Esophagus (tissue), 2 donors: ENCODE data around the gene HCK. TPM values are rescaled to one million over a fixed set of nuclear protein-coding genes. Genes with fewer than 3 reads are reported as not detected.

ENCODE experiments used
- H3K27ac ChIP-seq, 2 donors: one replicate each; pipeline ENCODE4 v1.5.1; 2013; ENCODE audit warnings: low read depth in 2 of 2, mild to moderate bottlenecking in 2 of 2, inconsistent platforms in 1 of 2, low read length in 1 of 2, moderate library complexity in 1 of 2
- H3K27me3 ChIP-seq, 2 donors: one replicate each; pipeline ENCODE4 v1.6.1; 2013; ENCODE audit warnings: low read length in 2 of 2, control low read depth in 1 of 2, mild to moderate bottlenecking in 1 of 2; ENCODE audit not compliant: insufficient read depth in 2 of 2, control insufficient read depth in 1 of 2
- H3K36me3 ChIP-seq, 2 donors: one replicate each; pipeline ENCODE4 v1.6.1; 2013; ENCODE audit warnings: low read length in 1 of 2; ENCODE audit not compliant: control insufficient read depth in 2 of 2, insufficient read depth in 2 of 2
- H3K4me1 ChIP-seq, 2 donors: one replicate each; pipeline ENCODE4 v1.6.1; 2013; ENCODE audit warnings: low read length in 1 of 2; ENCODE audit not compliant: control insufficient read depth in 2 of 2, insufficient read depth in 2 of 2
- H3K4me3 ChIP-seq, 2 donors: one replicate each; pipeline ENCODE4 v1.5.1; 2013; ENCODE audit warnings: low read length in 2 of 2, mild to moderate bottlenecking in 2 of 2, low read depth in 1 of 2, moderate library complexity in 1 of 2
- H3K9me3 ChIP-seq, 2 donors: one replicate each; pipeline ENCODE4 v1.6.1; 2013; ENCODE audit warnings: mild to moderate bottlenecking in 2 of 2, low read depth in 1 of 2, low read length in 1 of 2, moderate library complexity in 1 of 2; ENCODE audit not compliant: control insufficient read depth in 2 of 2, insufficient read depth in 1 of 2
- WGBS, 2 donors: extraction: QIAGEN DNeasy Blood & Tissue Kit; methylation state at CpG; one replicate each; pipeline ENCODE4 v1.1.7; 2013; 5-methylcytosine and 5-hydroxymethylcytosine counted together
- polyA plus RNA-seq, 2 donors: library from polyadenylated mRNA; stranded (reverse); fragments of 200-250 nt; gene quantifications; one replicate each; pipeline ENCODE4 v1.2.3, GENCODE V29; 2013
- donor health status: healthy with polysubstance abuse.
- donor health status: Bipolar disorder and iron deficiency.

HCK gene
- polyA plus RNA-seq, 2 donors = 1.3 to 2.9 TPM

- Histone ChIP-seq H3K4me1 (no peaks in the 10 kb centered on the region), H3K36me3 (peaks cover 15 to 34% of the 10 kb centered on the region in 2 donors), H3K4me3 (no peak overlapping the region), H3K27me3 (no peaks in the 10 kb centered on the region), H3K27ac (no peak overlapping the region), H3K9me3 (no peaks in the 10 kb centered on the region)
- 94 to 95% methylated on average over 10 of the region's 10 CpGs for WGBS, 2 donors
Measured at GRCh38 chr20:32132911-32133549, 81.0 kb downstream of the HCK start.

- H3K9me3 ChIP-seq = no peaks in the 10 kb centered on the region
- no peak overlapping the region for H3K27ac ChIP-seq
Measured at GRCh38 chr20:32134026-32134425, 82.0 kb downstream of the HCK start.

DNA sequence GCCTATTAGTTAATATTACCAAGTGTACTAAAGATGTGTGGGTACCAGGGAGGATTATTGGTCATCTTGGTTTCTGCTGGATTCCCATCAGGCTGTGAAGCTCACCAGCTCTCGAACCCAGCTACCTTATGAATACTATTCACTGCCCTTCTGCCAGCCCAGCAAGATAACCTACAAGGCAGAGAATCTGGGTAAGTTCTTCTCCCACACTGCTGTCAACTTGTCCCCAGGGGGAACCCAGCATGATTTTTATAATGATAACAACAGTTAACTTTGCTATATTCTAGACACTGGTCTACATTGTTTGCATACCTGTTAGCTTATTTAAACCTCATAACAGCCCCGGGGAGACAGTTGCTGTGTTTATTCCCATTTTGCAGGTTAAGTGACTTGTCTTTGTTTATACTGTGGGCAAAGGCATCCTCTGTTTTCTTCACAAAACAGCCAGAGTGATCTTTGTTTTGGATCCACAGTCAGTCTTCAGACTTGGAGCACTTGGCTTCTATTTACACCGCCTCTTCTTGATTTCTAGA lies 84.0 kb downstream of the HCK start:
- Histone ChIP-seq H3K27me3 (no peaks in the 10 kb centered on the region), H3K36me3 (peaks cover 33 to 41% of the 10 kb centered on the region in 2 donors), H3K4me1 (no peaks in the 10 kb centered on the region), H3K9me3 (no peaks in the 10 kb centered on the region), H3K4me3 (no peak overlapping the region), H3K27ac (no peak overlapping the region)
- 86 to 92% methylated on average over 3 of the region's 3 CpGs for WGBS, 2 donors

More at GRCh38 chr20:32134026-32134425, 82.0 kb downstream of the HCK start:
- Histone ChIP-seq H3K36me3 (peaks cover 20 to 35% of the 10 kb centered on the region in 2 donors), H3K4me1 (no peaks in the 10 kb centered on the region), H3K4me3 (no peak overlapping the region), H3K27me3 (no peaks in the 10 kb centered on the region)
- 93 to 97% methylated on average over 5 of the region's 5 CpGs for WGBS, 2 donors

DNA sequence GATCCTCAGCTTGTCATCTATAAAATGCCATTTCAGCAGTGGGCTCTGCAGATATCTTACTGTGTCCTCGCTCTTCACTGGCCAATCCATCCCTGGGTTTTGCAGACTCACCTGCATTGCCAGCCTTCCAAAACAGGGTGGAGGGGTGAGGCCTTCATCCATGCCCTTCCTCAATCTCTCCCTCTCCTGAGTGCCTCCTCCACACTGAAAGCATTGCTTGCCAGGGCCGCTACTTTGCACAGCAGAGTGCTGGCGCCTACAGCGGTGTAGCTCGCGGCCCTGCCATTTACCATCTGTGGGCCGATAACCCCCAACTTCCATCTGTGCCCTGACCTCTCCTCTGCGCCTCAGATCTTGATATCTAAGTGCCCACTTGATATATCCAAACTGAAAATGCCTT lies 86.9 kb downstream of the HCK start:
- no peak overlapping the region for H3K27ac ChIP-seq
- no peak overlapping the region for H3K4me3 ChIP-seq
- H3K4me1 ChIP-seq = no peaks in the 10 kb centered on the region
- WGBS, 2 donors = 97 to 98% methylated on average over 8 of the region's 8 CpGs
- H3K27me3 ChIP-seq = no peaks in the 10 kb centered on the region
- peaks cover 52 to 53% of the 10 kb centered on the region in 2 donors for H3K36me3 ChIP-seq
- no peaks in the 10 kb centered on the region for H3K9me3 ChIP-seq

DNA sequence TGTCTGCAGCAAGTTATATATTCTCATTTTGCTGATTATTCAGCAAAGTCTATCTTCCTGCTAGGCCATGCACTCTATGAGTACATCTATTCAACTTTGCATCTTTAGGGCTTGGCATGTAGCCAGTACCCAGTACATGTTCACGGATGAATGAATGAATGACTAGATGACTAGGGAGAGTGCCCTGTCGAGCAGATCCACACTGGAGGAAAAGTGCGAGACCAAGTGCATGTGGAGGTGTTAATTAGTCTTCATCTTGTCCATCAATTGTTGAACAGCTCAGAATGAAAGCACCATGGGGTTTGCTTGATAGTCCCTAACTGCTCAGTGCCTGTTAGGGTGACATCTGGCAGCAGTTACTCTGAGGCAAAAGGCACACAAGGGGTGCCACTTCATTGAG lies 87.9 kb downstream of the HCK start:
- 76 to 79% methylated on average over 3 of the region's 3 CpGs for WGBS, 2 donors
- H3K27me3 ChIP-seq = no peaks in the 10 kb centered on the region
- H3K36me3 ChIP-seq = peaks cover 57 to 58% of the 10 kb centered on the region in 2 donors

DNA sequence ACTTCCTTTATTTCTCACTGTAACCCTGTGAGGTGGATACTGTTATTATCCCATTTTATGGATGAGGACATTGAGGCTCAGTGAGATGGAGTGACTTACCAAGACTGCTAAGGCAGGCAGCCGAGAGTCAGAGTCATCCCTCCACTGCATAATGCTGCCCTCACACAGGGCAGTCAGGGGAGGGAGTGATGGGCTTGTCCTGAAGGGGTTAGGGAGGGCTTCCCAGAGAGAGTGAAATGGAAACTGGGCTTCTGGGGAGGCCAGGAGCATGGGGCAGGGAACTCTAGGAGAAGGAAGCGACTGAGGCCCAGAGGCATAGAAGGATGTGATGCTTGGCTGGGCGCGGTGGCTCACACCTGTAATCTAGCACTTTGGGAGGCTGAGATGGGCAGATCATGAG lies 88.6 kb downstream of the HCK start:
- WGBS, 2 donors = 73 to 94% methylated on average over 4 of the region's 4 CpGs
- H3K36me3 ChIP-seq = peaks cover 63 to 64% of the 10 kb centered on the region in 2 donors

More for the DNA sequence above, 87.9 kb downstream of the HCK start:
- H3K4me1 ChIP-seq = no peaks in the 10 kb centered on the region
- no peaks in the 10 kb centered on the region for H3K9me3 ChIP-seq
- H3K27ac ChIP-seq = no peak overlapping the region
- H3K4me3 ChIP-seq = no peak overlapping the region

DNA sequence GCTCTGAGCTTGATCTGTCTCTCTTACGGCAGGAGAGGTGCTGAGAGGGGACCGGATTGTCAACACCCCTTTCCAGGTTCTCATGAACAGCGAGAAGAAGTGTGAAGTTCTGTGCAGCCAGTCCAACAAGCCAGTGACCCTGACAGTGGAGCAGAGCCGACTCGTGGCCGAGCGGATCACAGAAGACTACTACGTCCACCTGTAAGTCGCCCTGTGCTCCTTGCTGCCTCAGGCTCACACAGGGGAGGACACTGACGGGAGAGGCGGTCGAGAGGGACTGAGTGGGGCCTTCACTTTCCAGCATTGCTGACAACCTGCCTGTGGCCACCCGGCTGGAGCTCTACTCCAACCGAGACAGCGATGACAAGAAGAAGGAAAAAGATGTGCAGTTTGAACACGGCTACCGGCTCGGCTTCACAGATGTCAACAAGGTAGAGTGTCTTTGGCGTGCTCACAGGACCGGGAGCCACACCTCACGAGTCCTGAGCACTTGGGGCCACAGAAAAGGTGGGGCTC lies 89.5 kb downstream of the HCK start:
- WGBS, 2 donors = 94 to 95% methylated on average over 21 of the region's 21 CpGs
- H3K4me1 ChIP-seq = no peaks in the 10 kb centered on the region
- H3K36me3 ChIP-seq = peaks cover 65 to 72% of the 10 kb centered on the region in 2 donors
- H3K9me3 ChIP-seq = no peaks in the 10 kb centered on the region
- no peak overlapping the region for H3K4me3 ChIP-seq
- H3K27ac ChIP-seq = no peak overlapping the region
- H3K27me3 ChIP-seq = no peaks in the 10 kb centered on the region

More for the DNA sequence above, 88.6 kb downstream of the HCK start:
- Histone ChIP-seq H3K4me3 (no peak overlapping the region), H3K9me3 (no peaks in the 10 kb centered on the region), H3K27me3 (no peaks in the 10 kb centered on the region), H3K27ac (no peak overlapping the region), H3K4me1 (no peaks in the 10 kb centered on the region)

- WGBS, 2 donors = 92 to 93% methylated on average over 5 of the region's 5 CpGs
- no peak overlapping the region for H3K27ac ChIP-seq
- H3K4me3 ChIP-seq = no peak overlapping the region
- no peaks in the 10 kb centered on the region for H3K4me1 ChIP-seq
- peaks cover 61 to 70% of the 10 kb centered on the region in 2 donors for H3K36me3 ChIP-seq
- H3K9me3 ChIP-seq = no peaks in the 10 kb centered on the region
- H3K27me3 ChIP-seq = no peaks in the 10 kb centered on the region
Measured at GRCh38 chr20:32142088-32142487, 90.0 kb downstream of the HCK start.

DNA sequence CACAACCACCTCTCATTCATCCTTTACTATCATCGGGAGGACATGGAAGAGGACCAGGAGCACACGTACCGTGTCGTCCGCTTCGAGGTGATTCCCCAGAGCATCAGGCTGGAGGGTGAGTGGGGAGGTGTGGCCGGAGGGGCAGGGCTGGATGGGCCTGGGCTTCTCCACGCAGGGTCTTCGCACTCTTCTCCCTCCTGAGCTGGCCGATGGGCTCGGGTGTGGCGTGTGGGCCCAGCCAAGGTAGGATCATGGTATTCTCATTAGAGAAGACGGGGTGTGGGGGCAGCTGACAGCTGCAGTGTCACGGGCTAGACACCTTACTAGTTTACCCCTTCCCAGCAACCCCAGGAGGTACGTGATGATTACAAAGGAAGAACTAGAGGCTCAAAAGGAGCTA lies 90.9 kb downstream of the HCK start:
- 95 to 97% methylated on average over 12 to 15 of the region's 15 CpGs for WGBS, 2 donors
- no peaks in the 10 kb centered on the region for H3K4me1 ChIP-seq
- H3K27ac ChIP-seq = no peak overlapping the region
- no peaks in the 10 kb centered on the region for H3K27me3 ChIP-seq
- H3K9me3 ChIP-seq = no peaks in the 10 kb centered on the region
- H3K4me3 ChIP-seq = no peak overlapping the region
- peaks cover 53 to 66% of the 10 kb centered on the region in 2 donors for H3K36me3 ChIP-seq
